HepG2 (cell line): ENCODE data around the gene ZXDC. TPM values are rescaled to one million over a fixed set of nuclear protein-coding genes. Genes with fewer than 3 reads are reported as not detected.

Experiments used
- LCORL ChIP-seq, 2 experiments: fragments of 450-650 bp in 1 of 2; sonication (generic) in 1 of 2; formaldehyde crosslinking in 1 of 2; IDR thresholded peaks; 2 replicates each; pipeline versions ENCODE4 v1.5.0 to v1.6.1; 2017 to 2020; ENCODE audit warnings: antibody characterized with exemption in 1 of 2, missing genetic modification reagents in 1 of 2
- TEAD2 ChIP-seq: sonication (generic); formaldehyde crosslinking; IDR thresholded peaks from 2 replicates; pipeline ENCODE4 v1.9.0; 2021; ENCODE audit warnings: missing genetic modification reagents
- ZC3H4 ChIP-seq: sonication (generic); formaldehyde crosslinking; IDR thresholded peaks from 2 replicates; pipeline ENCODE4 v1.4.0; 2020; ENCODE audit warnings: missing genetic modification reagents, borderline replicate concordance
- ZNF510 ChIP-seq: sonication (generic); formaldehyde crosslinking; IDR thresholded peaks from 2 replicates; pipeline ENCODE4 v1.4.0; 2020; ENCODE audit warnings: low read depth, mild to moderate bottlenecking, missing genetic modification reagents
- ZNF556 ChIP-seq: sonication (generic); formaldehyde crosslinking; IDR thresholded peaks from 2 replicates; pipeline ENCODE4 v1.4.0; 2020; ENCODE audit warnings: mild to moderate bottlenecking, missing genetic modification reagents, borderline replicate concordance
- ZNF567 ChIP-seq: sonication (generic); formaldehyde crosslinking; IDR thresholded peaks from 2 replicates; pipeline ENCODE4 v1.8.1; 2023; ENCODE audit warnings: mild to moderate bottlenecking, missing genetic modification reagents, borderline replicate concordance
- polyA plus RNA-seq, 8 experiments: library from polyadenylated mRNA; depleted of rRNA in 3 of 8; stranded (reverse) in 7 of 8; unstranded in 1 of 8; fragments of >200 nt; fragmentation: Illumina TruSeq in 4 of 8; extraction: Trizol in 4 of 8; gene quantifications; 2 replicates each; pipeline versions ENCODE4 v1.2.1 to v1.2.3, GENCODE V29; 2011 to 2016; ENCODE audit warnings: low read depth in 4 of 8, missing spikeins in 1 of 8, mixed read lengths in 1 of 8; ENCODE audit not compliant: insufficient read depth in 1 of 8
- total RNA-seq, 5 experiments: library from RNA; depleted of rRNA; stranded (reverse); fragments of >200 nt; fragmentation: Illumina TruSeq; extraction: Trizol; gene quantifications; 2 replicates each; pipeline ENCODE4 v1.2.3, GENCODE V29; 2016; ENCODE audit warnings: low read depth in 1 of 5
- TF ChIP-seq, protein P1 (sequence below): sonication (generic); formaldehyde crosslinking; IDR thresholded peaks from 2 replicates; pipeline ENCODE4 v1.4.0; 2020; ENCODE audit warnings: missing genetic modification reagents
- TF ChIP-seq, protein P2 (sequence below): IDR thresholded peaks from 2 replicates; pipeline ENCODE4 v1.6.1; 2016; ENCODE audit warnings: low read depth, missing genetic modification reagents, missing compliant biosample characterization
- TF ChIP-seq, protein P3 (sequence below): sonication (generic); formaldehyde crosslinking; IDR thresholded peaks from 2 replicates; pipeline ENCODE4 v1.4.0; 2020; ENCODE audit warnings: missing genetic modification reagents
- TF ChIP-seq, protein P4 (sequence below): sonication (generic); formaldehyde crosslinking; IDR thresholded peaks from 2 replicates; pipeline ENCODE4 v1.4.0; 2020; ENCODE audit warnings: missing genetic modification reagents

The ZXDC gene
- total and polyA plus RNA-seq, 2 of the 13 experiments (the other 11 are each of a cell fraction or from before 2014, with no cell fraction given) = 17.6 to 21.2 TPM

DNA sequence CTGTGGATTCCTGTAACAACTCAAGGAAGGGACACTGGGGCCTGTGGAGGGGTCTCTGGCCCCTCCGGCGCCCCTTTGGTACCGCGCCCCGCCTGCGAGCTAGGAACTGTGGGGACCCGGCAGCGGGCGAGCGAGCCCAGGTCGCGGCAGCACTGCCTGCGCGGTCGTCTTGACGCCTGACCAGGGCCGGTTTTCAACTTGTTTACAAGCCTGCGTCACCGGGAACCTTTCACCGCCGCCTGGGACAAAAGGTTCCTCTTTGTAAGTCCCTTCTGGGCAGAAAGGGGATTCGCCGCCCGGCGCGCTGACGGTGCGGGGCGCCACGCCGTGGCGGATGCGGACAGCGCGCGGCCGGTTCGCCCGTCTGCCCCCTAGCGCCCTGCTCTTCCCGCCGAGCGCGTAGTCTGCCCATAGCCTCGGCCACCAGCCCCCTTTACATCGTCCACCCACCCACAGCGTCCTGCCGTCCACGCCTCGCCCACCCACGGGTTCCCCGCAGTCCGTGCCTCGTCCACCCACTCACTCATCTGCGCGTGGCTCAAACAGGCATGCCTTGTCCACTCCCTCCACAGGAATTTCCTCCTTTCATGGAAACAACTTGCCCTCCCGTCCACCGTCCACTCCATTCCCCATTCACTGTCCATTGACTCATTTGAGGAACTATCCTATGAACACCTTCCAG is 86.4 kb downstream of the ZXDC start (continued):
- TF ChIP-seq, protein P1, sequence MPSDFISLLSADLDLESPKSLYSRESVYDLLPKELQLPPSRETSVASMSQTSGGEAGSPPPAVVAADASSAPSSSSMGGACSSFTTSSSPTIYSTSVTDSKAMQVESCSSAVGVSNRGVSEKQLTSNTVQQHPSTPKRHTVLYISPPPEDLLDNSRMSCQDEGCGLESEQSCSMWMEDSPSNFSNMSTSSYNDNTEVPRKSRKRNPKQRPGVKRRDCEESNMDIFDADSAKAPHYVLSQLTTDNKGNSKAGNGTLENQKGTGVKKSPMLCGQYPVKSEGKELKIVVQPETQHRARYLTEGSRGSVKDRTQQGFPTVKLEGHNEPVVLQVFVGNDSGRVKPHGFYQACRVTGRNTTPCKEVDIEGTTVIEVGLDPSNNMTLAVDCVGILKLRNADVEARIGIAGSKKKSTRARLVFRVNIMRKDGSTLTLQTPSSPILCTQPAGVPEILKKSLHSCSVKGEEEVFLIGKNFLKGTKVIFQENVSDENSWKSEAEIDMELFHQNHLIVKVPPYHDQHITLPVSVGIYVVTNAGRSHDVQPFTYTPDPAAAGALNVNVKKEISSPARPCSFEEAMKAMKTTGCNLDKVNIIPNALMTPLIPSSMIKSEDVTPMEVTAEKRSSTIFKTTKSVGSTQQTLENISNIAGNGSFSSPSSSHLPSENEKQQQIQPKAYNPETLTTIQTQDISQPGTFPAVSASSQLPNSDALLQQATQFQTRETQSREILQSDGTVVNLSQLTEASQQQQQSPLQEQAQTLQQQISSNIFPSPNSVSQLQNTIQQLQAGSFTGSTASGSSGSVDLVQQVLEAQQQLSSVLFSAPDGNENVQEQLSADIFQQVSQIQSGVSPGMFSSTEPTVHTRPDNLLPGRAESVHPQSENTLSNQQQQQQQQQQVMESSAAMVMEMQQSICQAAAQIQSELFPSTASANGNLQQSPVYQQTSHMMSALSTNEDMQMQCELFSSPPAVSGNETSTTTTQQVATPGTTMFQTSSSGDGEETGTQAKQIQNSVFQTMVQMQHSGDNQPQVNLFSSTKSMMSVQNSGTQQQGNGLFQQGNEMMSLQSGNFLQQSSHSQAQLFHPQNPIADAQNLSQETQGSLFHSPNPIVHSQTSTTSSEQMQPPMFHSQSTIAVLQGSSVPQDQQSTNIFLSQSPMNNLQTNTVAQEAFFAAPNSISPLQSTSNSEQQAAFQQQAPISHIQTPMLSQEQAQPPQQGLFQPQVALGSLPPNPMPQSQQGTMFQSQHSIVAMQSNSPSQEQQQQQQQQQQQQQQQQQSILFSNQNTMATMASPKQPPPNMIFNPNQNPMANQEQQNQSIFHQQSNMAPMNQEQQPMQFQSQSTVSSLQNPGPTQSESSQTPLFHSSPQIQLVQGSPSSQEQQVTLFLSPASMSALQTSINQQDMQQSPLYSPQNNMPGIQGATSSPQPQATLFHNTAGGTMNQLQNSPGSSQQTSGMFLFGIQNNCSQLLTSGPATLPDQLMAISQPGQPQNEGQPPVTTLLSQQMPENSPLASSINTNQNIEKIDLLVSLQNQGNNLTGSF (CRISPR knock-in tag) = 0 out of 2 replicates have a peak, but pooled peaks have one; percentile 29
- TF ChIP-seq ZNF510 (CRISPR knock-in tag) (no peak), ZNF567 (CRISPR knock-in tag) (peak; percentile 90; the same call in 1 of the 2 replicates), ZNF556 (CRISPR knock-in tag) (peak; percentile 86; the same call in 1 of the 2 replicates), TEAD2 (CRISPR knock-in tag) (no peak), ZC3H4 (no peak), LCORL (IDR thresholded peaks at IDR 0.05) (no peak), LCORL (CRISPR knock-in tag; IDR thresholded peaks at IDR 0.05) (peak; percentile 94)
- TF ChIP-seq, protein P2, sequence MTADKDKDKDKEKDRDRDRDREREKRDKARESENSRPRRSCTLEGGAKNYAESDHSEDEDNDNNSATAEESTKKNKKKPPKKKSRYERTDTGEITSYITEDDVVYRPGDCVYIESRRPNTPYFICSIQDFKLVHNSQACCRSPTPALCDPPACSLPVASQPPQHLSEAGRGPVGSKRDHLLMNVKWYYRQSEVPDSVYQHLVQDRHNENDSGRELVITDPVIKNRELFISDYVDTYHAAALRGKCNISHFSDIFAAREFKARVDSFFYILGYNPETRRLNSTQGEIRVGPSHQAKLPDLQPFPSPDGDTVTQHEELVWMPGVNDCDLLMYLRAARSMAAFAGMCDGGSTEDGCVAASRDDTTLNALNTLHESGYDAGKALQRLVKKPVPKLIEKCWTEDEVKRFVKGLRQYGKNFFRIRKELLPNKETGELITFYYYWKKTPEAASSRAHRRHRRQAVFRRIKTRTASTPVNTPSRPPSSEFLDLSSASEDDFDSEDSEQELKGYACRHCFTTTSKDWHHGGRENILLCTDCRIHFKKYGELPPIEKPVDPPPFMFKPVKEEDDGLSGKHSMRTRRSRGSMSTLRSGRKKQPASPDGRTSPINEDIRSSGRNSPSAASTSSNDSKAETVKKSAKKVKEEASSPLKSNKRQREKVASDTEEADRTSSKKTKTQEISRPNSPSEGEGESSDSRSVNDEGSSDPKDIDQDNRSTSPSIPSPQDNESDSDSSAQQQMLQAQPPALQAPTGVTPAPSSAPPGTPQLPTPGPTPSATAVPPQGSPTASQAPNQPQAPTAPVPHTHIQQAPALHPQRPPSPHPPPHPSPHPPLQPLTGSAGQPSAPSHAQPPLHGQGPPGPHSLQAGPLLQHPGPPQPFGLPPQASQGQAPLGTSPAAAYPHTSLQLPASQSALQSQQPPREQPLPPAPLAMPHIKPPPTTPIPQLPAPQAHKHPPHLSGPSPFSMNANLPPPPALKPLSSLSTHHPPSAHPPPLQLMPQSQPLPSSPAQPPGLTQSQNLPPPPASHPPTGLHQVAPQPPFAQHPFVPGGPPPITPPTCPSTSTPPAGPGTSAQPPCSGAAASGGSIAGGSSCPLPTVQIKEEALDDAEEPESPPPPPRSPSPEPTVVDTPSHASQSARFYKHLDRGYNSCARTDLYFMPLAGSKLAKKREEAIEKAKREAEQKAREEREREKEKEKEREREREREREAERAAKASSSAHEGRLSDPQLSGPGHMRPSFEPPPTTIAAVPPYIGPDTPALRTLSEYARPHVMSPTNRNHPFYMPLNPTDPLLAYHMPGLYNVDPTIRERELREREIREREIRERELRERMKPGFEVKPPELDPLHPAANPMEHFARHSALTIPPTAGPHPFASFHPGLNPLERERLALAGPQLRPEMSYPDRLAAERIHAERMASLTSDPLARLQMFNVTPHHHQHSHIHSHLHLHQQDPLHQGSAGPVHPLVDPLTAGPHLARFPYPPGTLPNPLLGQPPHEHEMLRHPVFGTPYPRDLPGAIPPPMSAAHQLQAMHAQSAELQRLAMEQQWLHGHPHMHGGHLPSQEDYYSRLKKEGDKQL (CRISPR knock-in tag) = no peak
- TF ChIP-seq, protein P3, sequence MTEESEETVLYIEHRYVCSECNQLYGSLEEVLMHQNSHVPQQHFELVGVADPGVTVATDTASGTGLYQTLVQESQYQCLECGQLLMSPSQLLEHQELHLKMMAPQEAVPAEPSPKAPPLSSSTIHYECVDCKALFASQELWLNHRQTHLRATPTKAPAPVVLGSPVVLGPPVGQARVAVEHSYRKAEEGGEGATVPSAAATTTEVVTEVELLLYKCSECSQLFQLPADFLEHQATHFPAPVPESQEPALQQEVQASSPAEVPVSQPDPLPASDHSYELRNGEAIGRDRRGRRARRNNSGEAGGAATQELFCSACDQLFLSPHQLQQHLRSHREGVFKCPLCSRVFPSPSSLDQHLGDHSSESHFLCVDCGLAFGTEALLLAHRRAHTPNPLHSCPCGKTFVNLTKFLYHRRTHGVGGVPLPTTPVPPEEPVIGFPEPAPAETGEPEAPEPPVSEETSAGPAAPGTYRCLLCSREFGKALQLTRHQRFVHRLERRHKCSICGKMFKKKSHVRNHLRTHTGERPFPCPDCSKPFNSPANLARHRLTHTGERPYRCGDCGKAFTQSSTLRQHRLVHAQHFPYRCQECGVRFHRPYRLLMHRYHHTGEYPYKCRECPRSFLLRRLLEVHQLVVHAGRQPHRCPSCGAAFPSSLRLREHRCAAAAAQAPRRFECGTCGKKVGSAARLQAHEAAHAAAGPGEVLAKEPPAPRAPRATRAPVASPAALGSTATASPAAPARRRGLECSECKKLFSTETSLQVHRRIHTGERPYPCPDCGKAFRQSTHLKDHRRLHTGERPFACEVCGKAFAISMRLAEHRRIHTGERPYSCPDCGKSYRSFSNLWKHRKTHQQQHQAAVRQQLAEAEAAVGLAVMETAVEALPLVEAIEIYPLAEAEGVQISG (CRISPR knock-in tag) = peak; percentile 84
- TF ChIP-seq, protein P4, sequence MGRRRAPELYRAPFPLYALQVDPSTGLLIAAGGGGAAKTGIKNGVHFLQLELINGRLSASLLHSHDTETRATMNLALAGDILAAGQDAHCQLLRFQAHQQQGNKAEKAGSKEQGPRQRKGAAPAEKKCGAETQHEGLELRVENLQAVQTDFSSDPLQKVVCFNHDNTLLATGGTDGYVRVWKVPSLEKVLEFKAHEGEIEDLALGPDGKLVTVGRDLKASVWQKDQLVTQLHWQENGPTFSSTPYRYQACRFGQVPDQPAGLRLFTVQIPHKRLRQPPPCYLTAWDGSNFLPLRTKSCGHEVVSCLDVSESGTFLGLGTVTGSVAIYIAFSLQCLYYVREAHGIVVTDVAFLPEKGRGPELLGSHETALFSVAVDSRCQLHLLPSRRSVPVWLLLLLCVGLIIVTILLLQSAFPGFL (CRISPR knock-in tag) = no peak
